ENCODE measurements around the gene USH2A. TPM values are rescaled to one million over a fixed set of nuclear protein-coding genes. Genes with fewer than 3 reads are reported as not detected.

The USH2A gene
- polyA plus RNA-seq, 2 of the 4 experiments (the other 2 are of a cell fraction): not detected

DNA sequence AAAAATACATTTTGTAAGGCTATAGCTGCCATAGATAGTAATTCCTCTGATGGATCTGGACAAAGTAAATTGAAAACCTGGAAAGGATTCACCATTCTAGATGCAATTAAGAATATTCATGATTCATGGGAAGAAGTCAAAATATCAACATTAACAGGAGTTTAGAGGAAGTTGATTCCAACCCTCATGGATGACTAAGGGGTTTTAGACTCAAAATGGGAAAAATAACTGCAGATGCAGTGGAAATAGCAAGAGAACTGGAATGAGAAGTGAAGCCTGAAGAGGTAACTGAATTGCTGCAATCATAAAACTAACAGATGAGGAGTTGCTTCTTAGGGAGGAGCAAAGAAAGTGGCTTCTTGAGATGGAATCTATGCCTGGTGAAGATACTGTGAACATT is 625.4 kb downstream of the USH2A start:
- FAIRE-seq: no peak
- ChIA-PET CTCF (no interaction called here), POLR2A (no interaction called here)

DNA sequence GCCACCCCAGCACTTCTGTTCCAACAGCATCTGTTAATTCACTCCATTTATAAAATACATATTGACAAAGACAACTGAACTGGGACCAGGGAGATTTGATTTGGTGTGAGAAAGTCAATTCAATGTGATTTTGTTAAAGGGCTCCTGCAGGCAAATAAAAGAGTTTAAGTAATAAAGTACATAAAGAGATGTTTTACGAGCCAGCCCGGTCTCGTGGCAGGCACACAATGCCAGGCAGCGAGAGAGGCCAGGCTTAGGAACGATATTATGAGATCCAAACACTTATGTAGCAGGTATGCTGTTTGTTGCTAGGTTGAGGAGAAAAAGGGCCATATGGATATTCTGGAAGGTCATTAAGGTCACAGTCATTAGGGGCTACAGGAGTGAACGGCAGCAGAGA is 629.1 kb downstream of the USH2A start:
- WGBS (ENCODE audit: missing lambda C conversion rate): 26% methylated on average over 6 of the region's 6 CpGs
- no peak overlapping the region for H3K4me2 ChIP-seq
- CTCF ChIA-PET: interaction anchor here (0.8 kb wide), 1 partner anchor 23 kb away, joined by 3 read pairs; no protein-coding TSS in a partner anchor
- TF ChIP-seq HDAC2 (IDR thresholded peaks at IDR 0.05) (no peak), FOSB (CRISPR knock-in tag; IDR thresholded peaks at IDR 0.05) (no peak), PHF8 (IDR thresholded peaks at IDR 0.05; ENCODE audit: borderline replicate concordance, low read depth) (no peak), ZFP36 (IDR thresholded peaks at IDR 0.05; ENCODE audit: borderline replicate concordance, partially characterized antibody) (no peak), FOSL2 (IDR thresholded peaks at IDR 0.05) (no peak), FOSL2 (CRISPR knock-in tag; IDR thresholded peaks at IDR 0.05) (no peak), FOXS1 (CRISPR knock-in tag; IDR thresholded peaks at IDR 0.05) (no peak), TP53 (CRISPR knock-in tag; IDR thresholded peaks at IDR 0.05) (no peak), CEBPB (IDR thresholded peaks at IDR 0.05) (no peak), RFX5 (IDR thresholded peaks at IDR 0.05) (no peak), NR3C1 (IDR thresholded peaks at IDR 0.05) (no peak), CHD4 (IDR thresholded peaks at IDR 0.05; ENCODE audit: borderline replicate concordance) (no peak), ESRRA (IDR thresholded peaks at IDR 0.05; ENCODE audit: borderline replicate concordance, low read length) (no peak), KDM1A (IDR thresholded peaks at IDR 0.05; ENCODE audit: low read depth) (no peak)
- TF ChIP-seq, protein P1, sequence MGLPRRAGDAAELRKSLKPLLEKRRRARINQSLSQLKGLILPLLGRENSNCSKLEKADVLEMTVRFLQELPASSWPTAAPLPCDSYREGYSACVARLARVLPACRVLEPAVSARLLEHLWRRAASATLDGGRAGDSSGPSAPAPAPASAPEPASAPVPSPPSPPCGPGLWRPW (IDR thresholded peaks at IDR 0.05): no peak
- TF ChIP-seq, protein P2, sequence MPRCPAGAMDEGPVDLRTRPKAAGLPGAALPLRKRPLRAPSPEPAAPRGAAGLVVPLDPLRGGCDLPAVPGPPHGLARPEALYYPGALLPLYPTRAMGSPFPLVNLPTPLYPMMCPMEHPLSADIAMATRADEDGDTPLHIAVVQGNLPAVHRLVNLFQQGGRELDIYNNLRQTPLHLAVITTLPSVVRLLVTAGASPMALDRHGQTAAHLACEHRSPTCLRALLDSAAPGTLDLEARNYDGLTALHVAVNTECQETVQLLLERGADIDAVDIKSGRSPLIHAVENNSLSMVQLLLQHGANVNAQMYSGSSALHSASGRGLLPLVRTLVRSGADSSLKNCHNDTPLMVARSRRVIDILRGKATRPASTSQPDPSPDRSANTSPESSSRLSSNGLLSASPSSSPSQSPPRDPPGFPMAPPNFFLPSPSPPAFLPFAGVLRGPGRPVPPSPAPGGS (IDR thresholded peaks at IDR 0.05): no peak
- TF ChIP-seq, protein P3, sequence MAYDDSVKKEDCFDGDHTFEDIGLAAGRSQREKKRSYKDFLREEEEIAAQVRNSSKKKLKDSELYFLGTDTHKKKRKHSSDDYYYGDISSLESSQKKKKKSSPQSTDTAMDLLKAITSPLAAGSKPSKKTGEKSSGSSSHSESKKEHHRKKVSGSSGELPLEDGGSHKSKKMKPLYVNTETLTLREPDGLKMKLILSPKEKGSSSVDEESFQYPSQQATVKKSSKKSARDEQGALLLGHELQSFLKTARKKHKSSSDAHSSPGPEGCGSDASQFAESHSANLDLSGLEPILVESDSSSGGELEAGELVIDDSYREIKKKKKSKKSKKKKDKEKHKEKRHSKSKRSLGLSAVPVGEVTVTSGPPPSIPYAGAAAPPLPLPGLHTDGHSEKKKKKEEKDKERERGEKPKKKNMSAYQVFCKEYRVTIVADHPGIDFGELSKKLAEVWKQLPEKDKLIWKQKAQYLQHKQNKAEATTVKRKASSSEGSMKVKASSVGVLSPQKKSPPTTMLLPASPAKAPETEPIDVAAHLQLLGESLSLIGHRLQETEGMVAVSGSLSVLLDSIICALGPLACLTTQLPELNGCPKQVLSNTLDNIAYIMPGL (CRISPR knock-in tag; IDR thresholded peaks at IDR 0.05; ENCODE audit: borderline replicate concordance): no peak
- no peak overlapping the region for H3K4me3 ChIP-seq
- no peak overlapping the region for H3K27ac ChIP-seq
- FAIRE-seq (no peak), DNase-seq (ENCODE audit: low read depth in 1 of 2, low spot score in 1 of 2) (no peak), ATAC-seq (no peak)
- no peaks in the 10 kb centered on the region for H3K4me1 ChIP-seq
- POLR2A ChIA-PET: no interaction called here
- no peaks in the 10 kb centered on the region for H3K9me3 ChIP-seq

More for the DNA sequence above, 625.4 kb downstream of the USH2A start:
- no peak for DNase-seq (ENCODE audit: low read depth in 1 of 2, low spot score in 1 of 2)
- Histone ChIP-seq H3K4me3 (no peak overlapping the region), H3K4me1 (no peaks in the 10 kb centered on the region), H3K9me3 (no peaks in the 10 kb centered on the region), H3K4me2 (no peak overlapping the region), H3K27ac (no peak overlapping the region)
- ATAC-seq: no peak
- TF ChIP-seq, protein P2 (IDR thresholded peaks at IDR 0.05): no peak
- TF ChIP-seq, protein P3 (CRISPR knock-in tag; IDR thresholded peaks at IDR 0.05; ENCODE audit: borderline replicate concordance): no peak
- TF ChIP-seq ZSCAN20 (CRISPR knock-in tag; IDR thresholded peaks at IDR 0.05) (no peak), MYC (IDR thresholded peaks at IDR 0.05; ENCODE audit: borderline replicate concordance, low read length) (no peak), CBX2 (IDR thresholded peaks at IDR 0.05; ENCODE audit: borderline replicate concordance, low read depth) (no peak), SREBF2 (IDR thresholded peaks at IDR 0.05) (no peak), RARB (CRISPR knock-in tag; IDR thresholded peaks at IDR 0.05) (no peak), BHLHE40 (IDR thresholded peaks at IDR 0.05; ENCODE audit: low read depth, low read length) (no peak), MAFK (IDR thresholded peaks at IDR 0.05; ENCODE audit: partially characterized antibody) (no peak), EP300 (IDR thresholded peaks at IDR 0.05) (no peak), TFCP2L1 (CRISPR knock-in tag; IDR thresholded peaks at IDR 0.05) (no peak), RAD21 (conservative IDR thresholded peaks at IDR 0.05 in 1 of 2, IDR thresholded peaks at IDR 0.05 in 1 of 2) (no peak), FOSL2 (IDR thresholded peaks at IDR 0.05) (no peak), FOSL2 (CRISPR knock-in tag; IDR thresholded peaks at IDR 0.05) (no peak), HOXB13 (CRISPR knock-in tag; IDR thresholded peaks at IDR 0.05; ENCODE audit: low read depth) (no peak), NPAS2 (CRISPR knock-in tag; IDR thresholded peaks at IDR 0.05; ENCODE audit: borderline replicate concordance) (no peak), KDM5A (IDR thresholded peaks at IDR 0.05) (no peak), SMC3 (IDR thresholded peaks at IDR 0.05) (no peak), JUN (IDR thresholded peaks at IDR 0.05) (no peak)
- TF ChIP-seq, protein P4, sequence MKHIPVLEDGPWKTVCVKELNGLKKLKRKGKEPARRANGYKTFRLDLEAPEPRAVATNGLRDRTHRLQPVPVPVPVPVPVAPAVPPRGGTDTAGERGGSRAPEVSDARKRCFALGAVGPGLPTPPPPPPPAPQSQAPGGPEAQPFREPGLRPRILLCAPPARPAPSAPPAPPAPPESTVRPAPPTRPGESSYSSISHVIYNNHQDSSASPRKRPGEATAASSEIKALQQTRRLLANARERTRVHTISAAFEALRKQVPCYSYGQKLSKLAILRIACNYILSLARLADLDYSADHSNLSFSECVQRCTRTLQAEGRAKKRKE (CRISPR knock-in tag; IDR thresholded peaks at IDR 0.05; ENCODE audit: low read depth): no peak
